ENCODE data around the gene PUM1.
"Not testable (repeated sequence)": the region's sequence is repeated elsewhere in the genome, so short reads cannot be mapped to it uniquely, and the experiment has no call there.

Gene PUM1

DNA sequence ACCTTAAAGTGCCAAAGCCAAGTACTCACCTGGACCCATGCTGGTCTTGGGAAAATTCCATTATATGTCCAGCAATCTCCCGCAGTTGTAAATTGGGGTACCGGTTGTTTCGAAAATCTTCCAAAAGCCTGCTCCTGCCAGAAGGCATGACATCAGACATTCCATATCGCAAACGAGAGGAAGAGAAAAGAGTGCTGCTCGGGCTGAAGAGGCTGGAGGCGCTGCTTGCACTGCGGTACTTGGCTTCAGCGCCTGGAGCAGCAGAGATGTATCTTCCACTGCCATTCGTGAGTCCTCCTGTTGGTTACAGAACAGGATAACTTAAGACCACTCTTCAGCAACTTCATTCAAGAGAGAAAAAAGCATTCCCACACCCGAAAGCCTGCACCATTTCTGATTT is 111.8 kb downstream of the PUM1 start:
- DNase-seq (ENCODE audit: low read depth): no peak
- no peak overlapping the region for H3K4me3 ChIP-seq (ENCODE audit: low read length)
- TF ChIP-seq, protein P1, sequence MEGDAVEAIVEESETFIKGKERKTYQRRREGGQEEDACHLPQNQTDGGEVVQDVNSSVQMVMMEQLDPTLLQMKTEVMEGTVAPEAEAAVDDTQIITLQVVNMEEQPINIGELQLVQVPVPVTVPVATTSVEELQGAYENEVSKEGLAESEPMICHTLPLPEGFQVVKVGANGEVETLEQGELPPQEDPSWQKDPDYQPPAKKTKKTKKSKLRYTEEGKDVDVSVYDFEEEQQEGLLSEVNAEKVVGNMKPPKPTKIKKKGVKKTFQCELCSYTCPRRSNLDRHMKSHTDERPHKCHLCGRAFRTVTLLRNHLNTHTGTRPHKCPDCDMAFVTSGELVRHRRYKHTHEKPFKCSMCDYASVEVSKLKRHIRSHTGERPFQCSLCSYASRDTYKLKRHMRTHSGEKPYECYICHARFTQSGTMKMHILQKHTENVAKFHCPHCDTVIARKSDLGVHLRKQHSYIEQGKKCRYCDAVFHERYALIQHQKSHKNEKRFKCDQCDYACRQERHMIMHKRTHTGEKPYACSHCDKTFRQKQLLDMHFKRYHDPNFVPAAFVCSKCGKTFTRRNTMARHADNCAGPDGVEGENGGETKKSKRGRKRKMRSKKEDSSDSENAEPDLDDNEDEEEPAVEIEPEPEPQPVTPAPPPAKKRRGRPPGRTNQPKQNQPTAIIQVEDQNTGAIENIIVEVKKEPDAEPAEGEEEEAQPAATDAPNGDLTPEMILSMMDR (conservative IDR thresholded peaks at IDR 0.05; ENCODE audit: low read depth, low read length): no peak

DNA sequence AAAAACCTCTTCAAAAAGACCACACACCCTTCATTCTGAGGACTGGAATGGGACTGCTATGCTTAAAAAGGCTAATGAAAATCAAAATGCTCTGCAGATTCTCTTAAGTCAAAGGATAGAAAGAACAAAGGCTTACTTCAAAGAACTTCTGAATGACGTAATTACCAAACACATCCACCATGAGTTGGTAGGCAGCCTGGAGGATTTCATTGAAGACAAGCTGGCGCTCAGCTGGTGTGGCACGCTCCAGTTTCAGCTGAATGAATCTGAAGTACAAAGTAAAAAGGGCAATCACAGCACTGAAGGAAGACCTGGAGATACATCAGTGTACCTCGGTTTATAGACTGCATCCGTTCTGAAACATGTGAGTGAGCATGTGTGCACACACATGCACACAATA is 113.4 kb downstream of the PUM1 start:
- H3K4me3 ChIP-seq (ENCODE audit: low read length): no peak overlapping the region
- no peak for DNase-seq (ENCODE audit: low read depth)
- TF ChIP-seq, protein P1 (conservative IDR thresholded peaks at IDR 0.05; ENCODE audit: low read depth, low read length): no peak

DNA sequence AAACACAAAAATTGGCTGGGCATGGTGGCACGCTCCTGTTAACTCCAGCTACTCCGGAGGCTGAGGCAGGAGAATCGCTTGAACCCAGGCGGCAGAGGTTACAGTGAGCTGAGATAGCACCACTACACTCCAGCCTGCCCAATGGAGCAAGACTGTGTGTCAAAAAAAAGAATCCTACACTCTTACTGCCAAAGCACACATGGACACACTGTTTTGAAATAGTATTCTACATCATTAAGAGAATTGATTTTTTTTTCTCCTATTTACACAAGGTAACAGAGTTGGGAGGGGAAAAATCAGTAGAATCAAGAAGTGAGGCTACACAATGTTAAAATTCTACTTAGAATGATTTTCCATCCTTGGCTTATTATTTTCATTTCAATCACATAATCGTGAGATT is 114.8 kb downstream of the PUM1 start:
- no peak overlapping the region for H3K4me3 ChIP-seq (ENCODE audit: low read length)
- no peak for DNase-seq (ENCODE audit: low read depth)
- TF ChIP-seq, protein P1 (conservative IDR thresholded peaks at IDR 0.05; ENCODE audit: low read depth, low read length): no peak

DNA sequence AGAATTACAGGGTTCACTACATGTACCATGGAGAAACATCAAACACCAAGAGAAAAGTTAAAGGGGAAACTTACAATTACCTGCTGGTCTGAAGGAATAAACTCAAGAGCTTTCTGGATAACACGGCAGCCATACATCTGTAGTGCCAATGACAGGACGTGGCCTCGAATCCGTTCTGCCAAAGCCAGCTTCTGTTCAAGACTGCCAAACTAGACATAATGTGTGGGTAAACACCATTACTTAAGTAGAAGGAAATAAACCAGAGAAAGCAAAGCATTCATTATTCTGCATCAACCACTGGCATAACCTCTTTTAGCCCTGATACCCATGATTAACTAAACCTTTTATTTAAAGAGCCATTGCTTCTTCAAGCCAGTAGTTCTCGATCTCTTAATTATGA is 115.5 kb downstream of the PUM1 start:
- TF ChIP-seq, protein P1 (conservative IDR thresholded peaks at IDR 0.05; ENCODE audit: low read depth, low read length): no peak
- no peak for DNase-seq (ENCODE audit: low read depth)

DNA sequence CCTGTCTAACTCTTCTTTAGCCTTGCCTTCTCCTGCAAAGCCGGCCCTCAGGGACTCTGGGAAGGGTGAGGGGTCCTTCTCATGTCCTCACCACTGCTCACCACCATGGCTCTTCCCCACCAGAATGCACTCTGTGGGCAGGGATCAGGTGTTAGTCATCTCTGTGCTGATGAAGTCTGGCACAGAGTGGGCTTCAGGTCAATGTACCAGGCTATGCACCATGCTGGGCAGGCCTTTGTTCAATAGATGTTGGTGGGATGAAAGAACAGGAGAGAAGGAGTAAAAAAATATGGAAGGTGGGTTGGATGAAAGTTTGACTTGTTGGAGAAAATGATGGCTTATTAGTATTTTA is 116.1 kb downstream of the PUM1 start:
- not testable (repeated sequence) for H3K4me3 ChIP-seq (ENCODE audit: low read length); DNase-seq (ENCODE audit: low read depth)

More for the DNA sequence above, 115.5 kb downstream of the PUM1 start:
- no peak overlapping the region for H3K4me3 ChIP-seq (ENCODE audit: low read length)

DNA sequence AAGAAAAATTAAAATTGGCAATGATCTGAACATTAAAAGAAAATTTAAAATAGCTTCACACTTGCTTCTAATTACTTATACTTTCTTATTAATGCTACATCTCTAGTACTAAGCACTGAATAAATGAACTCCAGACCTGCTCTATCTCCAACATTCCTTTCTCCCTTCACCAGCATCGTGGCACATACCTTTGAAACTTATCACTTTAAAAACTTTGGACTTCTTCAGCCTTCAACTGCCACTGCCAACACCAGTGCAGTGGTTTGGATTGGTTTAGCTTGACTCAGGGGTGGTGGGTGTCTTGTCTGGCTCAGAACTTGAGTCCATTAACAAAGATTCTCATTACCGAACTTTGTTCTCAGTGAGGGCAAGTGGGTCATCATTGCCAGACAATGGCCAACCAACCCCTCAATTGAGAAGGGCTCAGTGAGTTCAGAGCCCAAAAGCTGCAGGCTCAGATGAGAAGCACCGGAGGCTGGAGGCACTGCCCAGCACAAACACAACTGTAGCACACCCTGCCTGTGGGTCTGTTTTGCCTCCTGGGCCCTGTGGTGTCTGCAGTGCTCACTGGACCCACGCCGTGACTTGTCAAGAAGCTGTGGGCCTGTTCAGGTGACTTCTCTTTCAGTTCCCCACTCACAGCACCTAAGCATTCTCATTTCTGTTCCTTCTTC is 116.6 kb downstream of the PUM1 start:
- DNase-seq (ENCODE audit: low read depth); H3K4me3 ChIP-seq (ENCODE audit: low read length): not testable (repeated sequence)

DNA sequence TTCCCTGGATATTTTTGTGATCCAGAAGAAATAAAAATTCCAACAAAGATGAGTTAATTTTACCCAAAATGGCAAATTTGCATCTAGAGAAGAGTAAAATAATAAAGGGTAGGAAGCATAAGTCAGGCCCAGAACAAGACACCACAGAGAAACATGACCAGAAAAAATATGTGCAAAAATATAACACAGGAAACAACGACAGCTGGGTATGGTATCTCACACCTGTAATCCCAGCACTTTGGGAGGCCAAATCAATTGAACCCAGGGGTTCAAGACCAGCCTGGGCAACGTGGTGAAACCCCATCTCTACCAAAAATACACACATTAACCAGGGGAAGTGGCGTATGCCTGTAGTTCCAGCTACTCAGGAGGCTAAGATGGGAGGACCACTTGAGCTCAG is 117.2 kb downstream of the PUM1 start:
- no peak for DNase-seq (ENCODE audit: low read depth)
- H3K4me3 ChIP-seq (ENCODE audit: low read length): no peak overlapping the region
- TF ChIP-seq, protein P1 (conservative IDR thresholded peaks at IDR 0.05; ENCODE audit: low read depth, low read length): no peak

DNA sequence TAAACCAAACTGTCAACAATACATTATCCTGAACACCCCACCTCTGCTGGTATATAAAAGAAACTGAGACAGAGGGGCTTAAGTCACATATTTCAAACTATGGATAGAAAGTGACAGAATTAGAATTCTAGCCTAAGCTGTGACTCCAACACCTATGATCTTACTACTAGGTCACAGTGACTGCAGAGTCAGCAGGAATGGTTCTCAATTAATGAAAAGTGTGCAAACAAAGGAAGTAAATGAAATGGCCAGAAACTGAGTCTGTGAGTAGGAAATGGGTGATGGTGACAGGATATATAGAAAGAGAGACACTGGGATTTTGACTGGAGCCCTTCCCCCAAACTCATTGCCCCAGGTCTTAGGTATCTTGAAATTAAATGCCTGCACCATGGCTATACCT is 118.3 kb downstream of the PUM1 start:
- no peak overlapping the region for H3K4me3 ChIP-seq (ENCODE audit: low read length)
- no peak for DNase-seq (ENCODE audit: low read depth)
- TF ChIP-seq, protein P1 (conservative IDR thresholded peaks at IDR 0.05; ENCODE audit: low read depth, low read length): no peak
